Activated CD4-positive, alpha-beta T cell treated with anti-CD3 and anti-CD28 coated beads, Interleukin-2, Interleukin-4, amounts not matched to agents 100 ng/mL and 50 ng/mL, durations not matched to agents 16 hours and 8 hours (primary cell): Measurements from ENCODE around the gene NT5C3A.
"Not testable (repeated sequence)": the region's sequence is repeated elsewhere in the genome, so short reads cannot be mapped to it uniquely, and the experiment has no call there.

Experiments
- DNase-seq: peaks from one replicate; pipeline ENCODE4 v3.0.0-alpha.2; 2020; ENCODE audit warnings: low spot score

The NT5C3A gene

DNA sequence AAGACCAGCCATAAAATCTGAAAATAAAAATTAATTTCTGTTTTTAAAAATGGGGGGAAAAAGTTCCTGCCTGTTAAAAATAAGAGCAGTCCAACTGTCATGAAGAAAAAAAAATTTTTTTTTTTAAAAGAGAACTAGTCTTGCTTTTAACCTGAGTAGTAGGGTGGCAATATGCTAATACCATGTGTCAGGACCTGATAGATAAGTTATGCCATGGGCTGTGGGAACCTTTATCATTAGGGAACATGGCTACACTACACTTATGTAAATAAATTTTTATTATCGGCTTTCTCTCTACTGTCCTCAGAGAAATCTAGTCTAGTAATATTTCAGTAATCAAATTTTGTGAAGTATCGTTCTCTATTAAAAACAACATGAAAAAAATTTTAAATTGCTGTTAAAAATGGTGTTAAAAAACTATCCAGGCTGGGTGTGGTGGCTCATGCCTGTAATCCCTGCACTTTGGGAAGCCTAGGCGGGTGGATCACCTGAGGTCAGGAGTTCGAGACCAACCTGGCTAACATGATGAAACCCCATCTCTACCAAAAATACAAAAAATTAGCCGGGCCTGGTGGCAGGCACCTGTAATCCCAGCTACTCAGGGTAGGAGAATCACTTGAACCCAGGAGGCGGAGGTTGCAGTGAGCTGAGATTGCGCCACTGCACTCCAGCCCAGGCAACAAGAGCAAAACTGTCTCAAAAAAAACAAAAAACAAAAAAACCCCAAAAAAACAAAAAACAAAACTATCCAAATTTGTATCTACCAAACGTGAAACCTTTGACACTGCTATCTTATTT lies 20.7 kb downstream of the NT5C3A start:
- no peak for DNase-seq

DNA sequence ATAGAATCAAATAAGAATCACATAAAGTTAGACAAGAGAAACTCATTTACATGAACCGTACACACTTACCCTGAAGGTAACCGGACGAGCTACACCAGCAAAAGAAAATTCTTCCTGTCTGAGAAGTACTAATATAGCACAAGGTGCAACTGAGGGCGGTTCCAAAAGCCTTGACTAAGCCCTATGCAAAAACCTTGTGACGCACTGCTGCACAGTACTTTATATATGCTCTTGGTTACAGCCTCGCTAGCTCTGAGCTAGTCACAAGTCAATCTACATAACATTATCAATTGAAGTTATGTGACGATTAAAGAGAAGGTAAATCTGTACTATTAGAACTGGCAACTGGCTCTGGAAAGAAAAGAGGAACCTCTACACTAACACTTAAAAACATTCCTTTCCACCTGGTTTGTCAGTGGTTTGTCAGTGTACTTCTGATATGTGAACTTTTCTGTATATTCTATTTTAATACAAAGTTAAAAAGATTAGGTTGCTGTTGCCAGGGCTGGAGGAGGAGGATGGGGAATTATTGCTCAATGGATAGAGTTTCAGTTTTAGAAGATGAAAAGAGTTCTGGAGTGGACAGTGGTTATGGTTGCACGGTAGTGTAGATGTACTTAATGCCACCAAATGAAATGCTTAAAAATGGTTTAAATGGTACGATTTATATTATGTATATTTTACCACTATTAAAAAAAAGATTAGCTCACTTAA lies 21.6 kb downstream of the NT5C3A start:
- peak; percentile 67 for DNase-seq

DNA sequence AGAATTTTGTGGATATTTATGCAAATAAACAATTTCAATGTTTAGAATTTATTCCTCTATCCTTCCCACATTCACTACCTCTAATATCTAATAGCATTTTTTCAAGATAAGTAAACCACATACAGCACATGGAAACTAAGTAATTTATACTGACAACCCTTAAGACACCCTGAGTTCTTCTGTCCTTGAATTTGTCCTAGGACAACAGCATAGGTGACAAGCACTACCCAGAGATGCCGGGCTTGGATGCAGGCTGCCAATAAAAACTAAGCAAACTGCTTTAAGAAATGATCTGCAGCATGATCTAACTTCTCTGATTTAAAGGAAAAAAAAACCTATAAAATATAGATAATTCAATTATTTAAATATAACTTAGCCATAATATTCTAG lies 22.7 kb downstream of the NT5C3A start:
- no peak for DNase-seq

DNA sequence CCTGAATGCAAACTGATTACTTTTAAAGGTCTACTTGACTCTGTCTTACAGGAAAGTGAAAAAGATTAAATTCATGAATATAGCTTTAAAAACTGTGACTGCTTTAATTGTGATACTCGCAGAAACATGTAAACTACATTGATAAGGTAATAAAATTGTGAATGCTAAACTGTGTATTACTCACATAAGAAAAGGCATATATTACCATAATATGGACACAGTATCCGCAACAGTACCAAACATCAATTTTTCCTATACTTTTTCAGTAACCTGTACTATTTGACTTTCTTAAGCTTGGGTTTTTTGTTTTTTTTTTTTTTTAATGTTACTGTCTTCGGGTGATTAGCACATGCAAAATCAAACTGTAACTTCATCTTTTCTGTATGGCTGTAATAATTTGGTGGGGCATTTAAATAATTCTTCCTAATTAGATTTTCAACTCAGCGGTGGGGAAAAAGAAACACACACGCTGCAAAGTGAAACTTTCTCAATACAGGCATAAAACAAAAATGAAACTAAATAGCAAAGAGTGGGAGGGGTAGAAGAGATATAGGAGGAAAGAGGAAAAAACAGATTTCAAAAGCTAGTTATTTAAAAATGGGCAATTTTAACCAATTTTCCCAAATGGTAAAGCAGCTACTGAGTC lies 23.2 kb downstream of the NT5C3A start:
- DNase-seq: peak; percentile 37

DNA sequence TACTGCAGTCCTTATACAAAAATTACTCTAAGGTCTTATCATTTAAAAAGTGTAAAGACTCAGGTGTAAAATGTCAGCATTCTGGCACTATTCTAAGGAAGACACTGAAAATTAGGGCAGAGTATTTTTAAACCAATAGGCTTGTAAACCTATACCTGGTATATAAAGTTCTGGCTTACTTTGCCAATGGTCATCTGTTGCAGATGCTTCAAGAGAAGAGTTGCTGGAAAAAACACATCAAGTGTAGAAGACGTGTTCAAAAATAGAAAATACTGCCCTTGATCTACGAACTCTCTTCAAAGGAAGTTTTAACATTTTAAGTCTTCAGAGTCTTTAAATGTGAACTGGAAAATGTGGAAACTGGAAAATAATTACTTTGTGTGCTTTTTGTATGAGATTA lies 23.9 kb downstream of the NT5C3A start:
- no peak for DNase-seq

DNA sequence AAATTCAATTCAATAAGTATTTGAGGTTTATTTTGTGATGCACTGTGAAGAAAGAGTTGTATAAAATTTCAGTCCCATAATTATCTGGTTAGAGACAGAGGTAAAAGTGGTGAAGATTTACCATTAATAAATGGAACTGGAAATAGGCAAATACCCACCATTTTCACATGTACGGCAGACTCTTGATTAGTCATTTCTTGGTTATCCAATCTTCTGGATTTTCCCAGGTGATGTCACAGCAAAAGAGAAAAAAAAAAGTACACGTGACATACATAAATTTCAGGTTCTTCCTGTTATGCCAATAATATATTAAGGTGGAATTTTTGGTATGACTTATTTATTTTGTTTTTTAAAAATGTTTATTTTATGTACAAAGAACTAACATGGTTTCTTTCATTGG lies 26.8 kb downstream of the NT5C3A start:
- no peak for DNase-seq

DNA sequence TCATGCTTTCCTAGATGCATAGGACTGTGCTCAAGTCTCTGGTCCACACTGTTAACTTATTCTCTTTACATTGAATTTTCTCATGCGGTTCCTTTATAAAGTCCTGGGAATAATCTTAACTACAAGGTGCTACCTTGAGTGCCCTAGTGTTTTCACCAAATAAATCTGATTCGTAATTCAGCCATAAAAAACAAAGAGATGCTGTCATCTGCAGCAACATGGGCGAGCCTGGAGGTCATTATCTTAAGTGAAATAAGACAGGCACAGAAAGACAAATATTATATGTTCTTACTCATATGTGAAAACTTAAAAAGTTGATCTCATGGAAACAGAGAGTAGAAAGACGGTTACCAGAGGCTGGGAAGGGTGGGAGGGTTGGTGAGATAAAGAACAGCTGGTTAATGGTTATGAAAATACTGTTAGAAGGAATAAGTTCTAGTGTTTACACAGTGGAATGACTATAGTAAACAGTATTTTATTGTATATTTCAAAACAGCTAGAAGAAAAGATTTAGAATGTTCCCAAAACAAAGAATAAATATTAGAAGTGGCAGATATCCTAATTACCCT lies 38.3 kb downstream of the NT5C3A start:
- no peak for DNase-seq

DNA sequence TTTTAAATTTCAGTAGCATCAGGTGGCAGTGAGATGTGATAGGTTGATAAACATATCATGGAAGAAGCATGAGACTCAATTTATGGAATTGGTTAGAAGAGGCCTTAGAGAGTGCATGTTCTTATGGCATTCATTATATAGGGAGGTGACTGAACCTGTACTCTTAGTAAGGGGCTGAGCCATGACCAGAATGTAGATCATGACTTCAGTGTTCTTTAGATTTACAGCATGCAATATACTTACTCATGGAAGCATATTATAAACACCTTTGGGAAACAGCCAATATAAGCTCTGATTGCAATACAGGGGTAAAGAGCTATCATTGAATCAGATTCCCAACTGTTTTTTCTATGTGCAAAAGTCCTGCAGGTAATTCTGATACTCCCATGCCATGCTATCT lies 50.2 kb downstream of the NT5C3A start:
- DNase-seq: no peak

DNA sequence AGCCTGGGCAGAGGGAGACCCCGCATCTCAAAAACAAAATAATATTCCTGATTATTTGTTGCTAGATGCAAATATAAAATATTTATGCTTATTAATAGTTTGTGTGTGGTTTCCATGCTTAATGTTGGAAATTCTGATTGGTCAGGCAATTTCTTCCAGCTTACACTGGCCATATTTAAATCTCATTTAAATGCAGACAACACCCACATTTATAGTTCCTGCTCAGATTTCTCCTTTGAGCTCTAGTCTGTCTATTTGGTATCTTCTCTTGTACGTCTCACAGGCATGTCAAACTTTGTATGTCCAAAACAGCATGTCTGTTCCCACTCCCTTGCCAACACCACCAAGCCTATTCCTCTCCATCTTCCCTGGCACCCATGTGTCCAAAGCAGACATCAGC lies 52.8 kb downstream of the NT5C3A start:
- DNase-seq: no peak

DNA sequence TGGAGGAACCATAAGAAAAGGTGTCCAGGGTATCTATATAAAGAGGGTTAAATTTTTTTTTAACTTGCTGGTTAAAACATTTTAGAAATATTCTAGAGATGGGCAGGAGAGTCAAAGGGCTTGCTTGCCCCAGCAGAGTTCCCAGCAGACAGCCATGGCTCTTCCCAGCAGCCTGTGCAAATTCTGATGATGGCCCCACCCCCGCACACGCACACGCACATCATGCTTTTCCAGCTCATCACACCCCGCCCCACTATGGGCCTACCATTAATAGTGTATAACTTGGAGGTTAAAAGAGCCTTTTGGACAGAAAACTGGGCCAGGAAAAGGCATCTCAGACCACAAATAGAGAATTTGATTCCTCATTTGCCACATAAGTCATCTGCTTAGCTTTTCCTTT lies 56.9 kb downstream of the NT5C3A start:
- not testable (repeated sequence) for DNase-seq

DNA sequence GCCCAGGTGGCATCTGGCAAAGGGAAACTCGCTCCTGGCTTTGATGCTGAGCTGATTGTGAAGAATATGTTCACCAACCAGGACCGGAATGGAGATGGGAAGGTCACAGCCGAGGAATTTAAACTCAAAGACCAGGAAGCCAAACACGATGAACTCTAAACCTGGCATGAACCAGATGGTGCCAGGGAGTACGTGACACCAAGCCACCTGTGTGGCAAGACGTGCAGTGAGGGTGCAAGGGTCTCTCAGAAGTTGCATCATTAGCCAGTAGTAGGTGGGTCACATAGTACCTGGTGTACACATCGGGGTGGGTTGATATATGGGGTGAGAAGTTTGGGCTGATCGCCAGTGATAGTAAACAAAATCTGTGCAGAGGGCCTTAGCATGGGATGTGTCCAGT lies 57.4 kb downstream of the NT5C3A start:
- DNase-seq: not testable (repeated sequence)

DNA sequence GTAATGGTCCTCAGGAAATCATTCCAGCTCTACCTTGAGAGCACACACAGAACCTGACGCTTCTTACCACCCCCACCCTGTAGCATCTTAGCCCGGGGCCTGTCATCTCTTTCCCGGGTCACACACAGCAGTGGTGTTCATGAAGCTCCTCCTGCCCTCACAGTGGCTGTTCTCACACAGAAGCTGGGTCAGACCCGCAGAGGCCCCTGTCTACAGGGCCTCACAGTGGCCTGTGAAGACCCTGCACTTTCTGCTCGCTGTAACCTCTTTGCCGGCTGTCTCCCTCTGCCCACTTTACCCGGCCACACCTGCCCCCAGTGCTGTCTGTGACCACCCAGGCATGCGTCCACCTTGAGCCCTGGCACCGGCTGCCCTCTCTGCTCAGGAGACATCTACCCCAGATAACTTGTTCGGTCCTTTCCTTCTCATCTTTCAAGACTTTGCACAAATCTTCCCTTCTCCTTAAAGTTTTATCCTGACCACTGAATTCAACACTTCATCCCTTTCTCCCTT lies 58.4 kb downstream of the NT5C3A start:
- not testable (repeated sequence) for DNase-seq

DNA sequence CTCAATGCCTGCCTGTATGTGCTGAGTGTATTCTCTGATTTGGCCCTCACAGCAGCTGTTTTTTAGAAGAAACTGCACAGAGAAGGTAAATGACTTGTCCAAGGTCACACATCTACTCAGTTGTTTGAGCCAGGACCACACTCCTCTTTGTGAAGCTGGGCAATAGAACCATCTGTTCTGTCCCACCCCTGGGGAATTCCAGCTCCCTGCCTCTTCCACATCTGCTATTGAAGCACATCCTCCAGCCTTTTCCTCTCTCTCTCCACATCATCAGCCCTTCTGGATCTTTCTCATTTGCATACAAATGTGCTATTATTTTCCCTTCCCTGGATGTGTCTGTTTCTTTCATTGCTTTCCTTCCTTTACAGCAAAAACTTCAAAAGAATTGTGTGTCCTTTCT lies 59.5 kb downstream of the NT5C3A start:
- DNase-seq: not testable (repeated sequence)

DNA sequence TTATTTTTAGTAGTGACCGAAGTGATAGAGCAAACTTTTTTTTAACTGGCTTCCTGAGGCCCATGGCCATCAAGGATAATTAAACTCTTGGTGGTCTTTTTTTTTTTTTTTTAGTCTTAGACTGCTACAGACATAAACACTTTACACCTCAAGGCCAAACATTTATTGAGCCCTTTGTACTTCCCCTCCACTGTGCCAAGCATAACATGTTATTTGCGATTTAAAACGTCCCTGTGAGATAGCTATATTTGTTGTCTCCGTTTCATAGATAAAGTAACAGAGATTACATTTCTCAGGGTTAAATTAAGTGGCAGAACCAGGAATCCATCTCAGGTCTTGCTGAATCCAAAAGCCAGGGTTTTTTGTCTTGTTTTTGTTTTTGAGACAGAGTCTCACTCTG lies 63.2 kb downstream of the NT5C3A start:
- DNase-seq: not testable (repeated sequence)

DNA sequence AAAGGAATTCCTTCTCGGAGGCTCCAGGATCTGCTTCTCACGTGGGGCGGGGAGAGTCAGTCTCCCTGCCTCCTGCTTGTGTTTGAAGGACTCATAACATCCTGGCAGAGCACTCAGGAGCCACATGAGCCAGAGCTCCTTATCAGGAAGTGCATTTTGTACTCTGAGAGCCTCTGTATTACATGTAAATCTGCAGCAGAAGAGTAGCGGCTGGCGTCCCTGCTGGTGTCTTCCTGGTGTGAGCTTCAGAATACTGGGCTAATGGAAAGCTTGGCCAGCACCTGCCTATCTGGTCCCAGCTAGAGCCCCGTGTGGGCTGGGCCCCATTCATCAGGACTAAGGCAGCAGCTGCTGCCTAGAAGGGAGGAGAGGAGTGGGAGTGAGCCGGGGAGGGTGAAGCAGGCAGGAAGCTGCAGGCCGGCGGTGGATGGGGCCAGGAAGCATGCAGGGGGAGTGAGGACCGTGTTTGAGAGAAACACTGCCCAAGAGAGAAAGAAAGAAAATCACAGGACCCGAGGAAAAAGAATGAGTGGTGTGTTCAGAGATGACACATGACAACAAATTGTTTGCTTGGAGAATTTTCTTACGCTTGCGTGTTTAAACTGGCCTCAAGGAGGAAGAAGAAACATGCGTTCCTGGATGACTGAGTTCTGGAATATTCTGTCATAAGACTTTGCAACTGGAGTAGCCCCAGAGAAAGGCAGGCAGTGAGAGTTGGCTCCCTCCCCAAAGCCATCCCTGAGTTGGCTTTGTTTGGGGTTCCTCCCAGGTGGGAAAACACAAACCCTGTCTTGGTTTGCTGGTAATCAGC lies 64.0 kb downstream of the NT5C3A start:
- not testable (repeated sequence) for DNase-seq

DNA sequence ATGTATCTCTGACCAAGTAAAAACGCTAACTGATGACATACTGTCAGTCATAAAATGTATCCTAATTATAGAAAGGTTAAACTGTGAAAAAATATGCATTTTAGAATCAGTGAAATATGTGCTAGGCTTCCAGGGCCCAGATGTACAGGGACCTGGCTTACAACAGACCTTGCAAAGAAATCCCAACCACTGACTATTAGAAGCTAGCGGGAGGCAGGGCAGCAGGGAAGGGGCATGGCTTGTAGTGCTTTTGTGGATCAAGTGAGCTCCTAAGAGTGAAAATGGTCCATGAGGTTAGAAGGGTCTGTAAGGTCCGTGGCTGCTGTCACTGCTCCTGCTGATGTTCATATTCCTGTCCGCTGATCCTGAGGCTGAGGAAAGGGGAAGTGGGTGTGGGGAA lies 64.6 kb downstream of the NT5C3A start:
- DNase-seq: not testable (repeated sequence)

DNA sequence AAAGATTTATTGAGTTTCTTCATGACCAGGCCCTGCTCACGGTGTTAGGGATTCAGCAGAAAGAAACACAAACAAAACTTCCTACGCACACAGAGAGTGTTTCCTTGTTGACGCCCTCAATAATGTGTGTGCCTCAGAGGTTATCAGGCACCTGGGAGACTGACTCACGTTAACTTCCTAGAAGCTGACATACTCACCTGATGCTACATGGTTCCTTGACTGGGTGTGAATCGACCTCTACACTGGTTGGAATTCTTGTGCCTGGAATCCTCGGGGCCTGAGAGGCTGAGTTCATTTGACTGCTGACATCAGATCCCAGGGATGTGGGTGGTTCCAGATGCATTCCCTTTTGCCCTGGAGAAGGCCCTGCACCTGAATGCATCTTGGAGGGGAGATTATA lies 69.8 kb downstream of the NT5C3A start:
- DNase-seq: not testable (repeated sequence)

DNA sequence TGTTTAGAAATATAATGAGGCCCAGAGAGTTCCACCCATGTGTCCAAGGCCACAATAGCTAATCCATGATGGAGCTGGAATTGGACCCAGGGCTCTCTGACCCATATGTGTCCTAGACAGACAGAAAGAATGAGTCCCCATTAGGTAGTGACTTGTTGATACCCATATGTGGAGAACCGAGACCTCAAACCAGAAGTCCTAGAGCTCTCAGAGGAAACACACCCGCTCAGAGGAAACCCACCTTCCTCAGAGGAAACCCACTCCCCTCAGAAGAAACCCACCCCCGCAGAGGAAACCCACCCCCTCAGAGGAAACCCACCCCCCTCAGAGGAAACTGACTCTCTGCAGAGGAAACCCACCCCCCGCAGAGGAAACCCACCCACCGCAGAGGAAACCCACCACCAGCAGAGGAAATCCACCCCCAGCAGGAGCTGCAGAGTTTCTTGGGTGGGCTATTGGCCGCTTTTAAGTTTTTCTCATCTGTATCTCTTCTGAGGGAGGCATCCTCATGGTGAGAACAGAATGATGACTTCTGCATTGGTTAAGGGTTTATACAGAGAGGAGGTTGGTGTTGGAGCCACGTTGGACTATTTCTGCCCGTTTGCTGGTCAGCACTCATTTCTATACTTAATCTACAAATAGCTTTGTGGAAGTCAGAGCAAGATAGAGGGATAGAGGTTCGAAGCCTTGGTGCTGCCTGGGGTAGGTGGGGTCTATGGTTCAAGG lies 70.4 kb downstream of the NT5C3A start:
- not testable (repeated sequence) for DNase-seq

DNA sequence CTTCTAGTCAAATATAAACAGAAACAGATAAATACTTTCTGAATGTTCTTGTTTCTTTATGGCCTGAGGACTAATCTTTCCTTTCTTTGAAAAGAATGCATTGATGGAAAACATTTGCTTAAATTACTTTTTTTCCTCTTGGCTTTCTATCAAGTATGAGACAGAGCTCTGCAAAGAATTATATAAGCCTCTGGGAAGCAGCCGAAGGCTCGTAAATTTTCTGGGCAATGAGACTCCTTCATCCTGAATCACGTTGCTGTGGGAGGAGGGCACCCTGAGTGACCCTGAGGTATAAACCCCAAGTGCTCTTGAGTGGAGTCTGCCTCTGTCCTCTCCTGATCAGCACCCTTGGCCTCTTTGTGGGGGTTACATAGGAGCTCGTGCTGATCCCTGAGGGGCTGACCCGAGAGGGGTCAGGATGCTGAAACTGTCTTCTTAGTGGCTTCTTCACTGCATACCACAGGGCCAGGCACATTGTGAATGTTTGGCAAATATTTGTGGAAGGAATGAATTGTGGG lies 71.4 kb downstream of the NT5C3A start:
- not testable (repeated sequence) for DNase-seq

DNA sequence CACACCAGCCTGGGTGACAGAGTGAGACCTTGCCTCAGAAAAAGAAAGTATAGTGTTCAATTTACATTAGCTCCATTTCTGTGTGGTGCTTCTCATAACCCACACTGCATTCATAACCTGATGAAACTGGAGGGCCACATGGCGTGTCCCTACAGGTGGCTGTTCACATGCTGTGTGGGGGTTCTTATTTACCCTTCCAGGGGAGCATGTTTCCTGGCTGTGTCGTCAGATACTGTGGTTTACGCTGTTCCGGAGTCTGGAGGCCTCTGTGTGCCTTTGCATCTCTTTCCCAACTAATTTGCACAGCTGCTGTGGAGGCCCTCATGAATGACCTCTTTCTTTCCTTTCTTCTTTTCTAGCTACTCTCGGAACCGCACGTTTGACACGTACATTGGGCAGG lies 74.4 kb downstream of the NT5C3A start:
- DNase-seq: not testable (repeated sequence)

DNA sequence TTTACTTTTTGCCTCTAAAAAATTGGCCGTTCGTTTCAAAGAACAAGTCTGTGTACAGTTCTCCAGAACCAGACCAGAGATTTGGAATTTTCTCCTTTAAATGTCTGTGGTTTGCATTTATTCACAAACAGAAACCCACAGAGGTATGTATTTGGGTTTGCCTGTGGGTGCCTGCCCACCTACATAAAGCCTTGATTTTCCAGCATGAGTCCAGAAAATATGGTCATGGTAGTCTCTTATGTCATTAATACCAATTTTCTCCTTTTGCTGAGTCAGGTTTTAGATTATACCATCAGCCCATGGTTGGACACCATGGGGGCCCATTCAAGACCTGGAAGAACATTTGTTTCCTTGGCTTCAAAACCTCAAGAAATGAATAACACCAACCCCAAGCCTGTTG lies 82.7 kb downstream of the NT5C3A start:
- not testable (repeated sequence) for DNase-seq
